Measurements from ENCODE around the gene PRG2. TPM values are rescaled to one million over a fixed set of nuclear protein-coding genes. Genes with fewer than 3 reads are reported as not detected.

The PRG2 gene
- total RNA-seq, 1 experiment from 2014 or later, result not detected

DNA sequence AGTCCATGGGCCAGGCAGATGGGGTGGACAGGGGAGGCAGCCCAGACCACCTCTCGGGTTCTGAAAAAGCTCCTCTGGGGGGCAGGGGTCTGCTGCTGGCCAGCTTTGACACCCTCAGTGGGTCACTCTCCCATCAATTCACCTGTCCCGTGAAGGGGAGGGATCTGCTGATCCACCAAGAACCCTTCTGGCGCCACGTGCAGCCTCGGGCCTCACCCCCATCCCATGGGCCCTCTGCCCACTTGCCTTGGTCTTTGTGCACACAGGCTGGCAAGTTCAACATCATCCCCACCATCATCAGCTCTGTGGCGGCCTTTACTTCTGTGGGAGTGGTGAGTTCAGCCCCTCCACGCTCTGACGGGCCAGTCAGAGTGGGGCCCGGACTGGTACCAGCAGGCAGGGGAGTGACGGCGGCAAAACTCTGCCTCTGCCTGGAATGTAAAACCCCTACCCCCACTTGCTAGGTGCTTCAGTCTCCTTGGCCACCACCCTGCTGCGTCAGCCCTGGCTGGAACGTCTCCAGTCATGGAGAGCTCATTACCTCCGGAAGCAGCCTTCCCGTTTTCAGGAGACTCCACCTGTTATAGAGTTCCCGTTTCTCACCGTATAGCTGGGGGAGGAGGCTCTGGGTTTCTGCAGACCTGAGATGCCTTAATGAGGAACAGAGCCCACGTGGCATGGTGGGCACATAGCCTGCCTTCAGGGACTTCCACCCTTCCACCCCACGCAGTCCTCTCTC lies 22.2 kb downstream of the PRG2 start:
- H3K9ac ChIP-seq (ENCODE audit: low read length), result no peak overlapping the region
- no peak overlapping the region for H3K4me3 ChIP-seq (ENCODE audit: low read length)
- H3K4me1 ChIP-seq (ENCODE audit: insufficient read depth, low read length), result peaks cover 7% of the 10 kb centered on the region; the same call in 1 of the 2 replicates
- intact Hi-C loops (cut with micrococcal nuclease), result no loop called here
- no peaks in the 10 kb centered on the region for H3K9me2 ChIP-seq (replicated peaks; ENCODE audit: low read length)
- ATAC-seq (no peak), DNase-seq (peak; percentile 23)
- no peak overlapping the region for H3K27ac ChIP-seq (ENCODE audit: low read length)
- H2AFZ ChIP-seq (ENCODE audit: low read length), result no peak overlapping the region
- no peaks in the 10 kb centered on the region for H3F3A ChIP-seq (ENCODE audit: low read length, unreplicated experiment)
- TF ChIP-seq, protein P1, sequence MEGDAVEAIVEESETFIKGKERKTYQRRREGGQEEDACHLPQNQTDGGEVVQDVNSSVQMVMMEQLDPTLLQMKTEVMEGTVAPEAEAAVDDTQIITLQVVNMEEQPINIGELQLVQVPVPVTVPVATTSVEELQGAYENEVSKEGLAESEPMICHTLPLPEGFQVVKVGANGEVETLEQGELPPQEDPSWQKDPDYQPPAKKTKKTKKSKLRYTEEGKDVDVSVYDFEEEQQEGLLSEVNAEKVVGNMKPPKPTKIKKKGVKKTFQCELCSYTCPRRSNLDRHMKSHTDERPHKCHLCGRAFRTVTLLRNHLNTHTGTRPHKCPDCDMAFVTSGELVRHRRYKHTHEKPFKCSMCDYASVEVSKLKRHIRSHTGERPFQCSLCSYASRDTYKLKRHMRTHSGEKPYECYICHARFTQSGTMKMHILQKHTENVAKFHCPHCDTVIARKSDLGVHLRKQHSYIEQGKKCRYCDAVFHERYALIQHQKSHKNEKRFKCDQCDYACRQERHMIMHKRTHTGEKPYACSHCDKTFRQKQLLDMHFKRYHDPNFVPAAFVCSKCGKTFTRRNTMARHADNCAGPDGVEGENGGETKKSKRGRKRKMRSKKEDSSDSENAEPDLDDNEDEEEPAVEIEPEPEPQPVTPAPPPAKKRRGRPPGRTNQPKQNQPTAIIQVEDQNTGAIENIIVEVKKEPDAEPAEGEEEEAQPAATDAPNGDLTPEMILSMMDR (conservative IDR thresholded peaks at IDR 0.05; ENCODE audit: low read depth, low read length), result no peak
- TF ChIP-seq EZH2phosphoT487 (IDR thresholded peaks at IDR 0.05; ENCODE audit: borderline replicate concordance, low read length) (no peak), EZH2 (IDR thresholded peaks at IDR 0.05; ENCODE audit: low read length, unreplicated experiment) (no peak)
- no peak overlapping the region for H3K4me2 ChIP-seq (ENCODE audit: low read length)
- ChIA-PET CTCF (no interaction called here), POLR2A (ENCODE audit: unreplicated experiment) (no interaction called here)
- BruUV-seq (replicated peaks), result no TSS peak
- no peaks in the 10 kb centered on the region for H3K79me2 ChIP-seq (ENCODE audit: low read length)
- H4K20me1 ChIP-seq (ENCODE audit: low read length), result no peaks in the 10 kb centered on the region
- H3K36me3 ChIP-seq (ENCODE audit: low read depth, low read length), result no peaks in the 10 kb centered on the region
- 0 out of 2 replicates have a peak, but pooled peaks cover 8% of the 10 kb centered on the region for H3K27me3 ChIP-seq (ENCODE audit: low read length)
- no peaks in the 10 kb centered on the region for H3K9me3 ChIP-seq (ENCODE audit: low read length)

DNA sequence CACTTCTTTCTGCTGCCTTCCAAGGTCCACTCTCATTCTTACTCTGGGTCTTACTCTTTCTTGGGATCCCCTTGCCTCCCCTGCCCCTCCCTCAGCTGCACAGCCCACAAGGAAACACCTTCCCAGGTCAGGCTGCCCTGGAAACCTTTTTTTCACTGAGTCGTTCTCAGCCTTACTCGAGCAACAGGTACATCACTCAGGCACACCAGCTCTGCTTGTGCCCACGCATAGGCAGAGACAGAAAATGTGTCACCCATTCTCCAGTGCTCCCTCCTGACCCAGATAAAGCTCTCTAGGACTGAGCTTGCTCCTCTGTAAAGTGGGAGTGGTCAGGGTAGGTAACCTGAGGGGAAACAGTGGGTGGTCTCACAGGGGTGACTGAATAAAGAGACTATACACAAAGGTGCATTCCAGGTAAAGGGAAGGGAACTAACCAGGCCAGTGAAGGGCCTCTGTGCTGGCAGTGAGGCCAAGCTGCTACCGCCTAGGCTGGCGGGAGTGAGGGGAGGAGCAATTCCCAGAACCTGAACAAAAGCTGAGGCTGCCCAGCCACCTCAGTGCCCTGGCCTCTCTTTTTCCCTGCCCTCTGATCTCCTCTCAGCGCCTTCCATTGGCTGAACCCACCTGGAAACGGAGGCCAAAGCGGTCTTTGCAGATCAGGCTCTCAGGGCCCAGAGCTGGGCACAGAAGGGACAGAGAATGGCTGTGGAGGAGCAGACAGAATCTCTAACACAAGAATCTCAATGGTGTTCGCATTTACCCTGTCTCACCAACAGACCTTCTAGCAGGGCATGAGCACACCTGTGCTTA lies 25.4 kb downstream of the PRG2 start:
- no peaks in the 10 kb centered on the region for H3K9me3 ChIP-seq (ENCODE audit: low read length)
- DNase-seq (no peak), ATAC-seq (no peak)
- H2AFZ ChIP-seq (ENCODE audit: low read length), result no peak overlapping the region
- CTCF ChIA-PET, result no interaction called here
- no peaks in the 10 kb centered on the region for H3F3A ChIP-seq (ENCODE audit: low read length, unreplicated experiment)
- H4K20me1 ChIP-seq (ENCODE audit: low read length), result no peaks in the 10 kb centered on the region
- H3K9ac ChIP-seq (ENCODE audit: low read length), result no peak overlapping the region
- 0 out of 2 replicates have a peak, but pooled peaks cover 17% of the 10 kb centered on the region for H3K27me3 ChIP-seq (ENCODE audit: low read length)
- H3K79me2 ChIP-seq (ENCODE audit: low read length), result no peaks in the 10 kb centered on the region
- H3K9me2 ChIP-seq (replicated peaks; ENCODE audit: low read length), result no peaks in the 10 kb centered on the region
- no peak for TF ChIP-seq EZH2phosphoT487 (IDR thresholded peaks at IDR 0.05; ENCODE audit: borderline replicate concordance, low read length)
- TF ChIP-seq EZH2 (IDR thresholded peaks at IDR 0.05; ENCODE audit: low read length, unreplicated experiment), result no peak
- TF ChIP-seq, protein P1 (conservative IDR thresholded peaks at IDR 0.05; ENCODE audit: low read depth, low read length), result no peak
- no peak overlapping the region for H3K27ac ChIP-seq (ENCODE audit: low read length)
- no peak overlapping the region for H3K4me2 ChIP-seq (ENCODE audit: low read length)
- H3K4me1 ChIP-seq (ENCODE audit: insufficient read depth, low read length), result peaks cover 4% of the 10 kb centered on the region; the same call in 1 of the 2 replicates
- H3K36me3 ChIP-seq (ENCODE audit: low read depth, low read length), result no peaks in the 10 kb centered on the region
- H3K4me3 ChIP-seq (ENCODE audit: low read length), result no peak overlapping the region
- BruUV-seq (replicated peaks), result no TSS peak
- POLR2A ChIA-PET (ENCODE audit: unreplicated experiment), result no interaction called here
- intact Hi-C loops (cut with micrococcal nuclease), result no loop called here
